ENCODE results near the gene C1QL1. TPM values are rescaled to one million over a fixed set of nuclear protein-coding genes. Genes with fewer than 3 reads are reported as not detected.

The C1QL1 gene
- total RNA-seq, 2 experiments from 2014 or later = 0.67 to 0.77 TPM

DNA sequence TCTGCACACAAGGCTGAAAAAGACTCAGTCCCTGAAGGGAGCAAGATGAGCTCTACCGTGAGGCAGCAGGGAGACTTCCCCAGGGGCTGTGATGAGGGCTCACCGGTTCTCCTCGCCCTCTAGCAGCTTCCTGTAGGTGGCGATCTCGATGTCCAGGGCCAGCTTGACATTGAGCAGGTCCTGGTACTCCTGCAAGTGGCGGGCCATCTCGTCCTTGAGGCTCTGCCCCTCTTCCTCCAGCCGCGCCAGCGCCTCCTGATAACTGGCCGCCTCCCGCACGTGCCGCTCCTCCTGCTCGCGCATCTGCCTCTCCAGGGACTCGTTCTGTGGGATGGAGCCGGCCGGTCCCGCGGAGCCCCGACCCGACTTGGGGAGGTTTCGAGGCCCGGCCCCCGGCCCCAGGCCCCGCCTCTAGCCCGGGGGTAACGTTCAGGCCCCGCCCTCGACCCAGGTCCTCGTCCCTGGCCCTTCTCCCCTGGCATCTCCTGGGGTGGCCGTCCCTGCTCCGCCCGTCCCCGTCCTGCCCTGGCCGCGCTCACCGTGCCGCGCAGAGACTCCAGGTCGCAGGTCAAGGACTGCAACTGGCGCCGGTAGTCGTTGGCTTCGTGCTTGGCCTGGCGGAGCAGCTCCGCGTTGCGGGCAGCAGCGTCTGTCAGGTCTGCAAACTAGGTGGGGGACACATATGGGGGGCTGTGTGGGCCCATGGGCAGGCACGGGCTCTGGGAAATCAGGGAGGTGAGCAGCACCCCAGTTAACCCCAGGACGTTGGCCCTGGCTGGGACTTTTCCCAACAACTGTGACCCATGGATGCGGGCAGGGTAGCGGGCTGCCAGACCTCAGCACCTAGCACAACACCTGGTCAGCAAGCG, 56.7 kb downstream of the C1QL1 start:
- Mint-ChIP-seq H3K27ac (no peak overlapping the region), H3K9me3 (no peaks in the 10 kb centered on the region), H3K27me3 (peaks cover 33% of the 10 kb centered on the region), H3K4me3 (no peak overlapping the region), H3K36me3 (ENCODE audit: low read depth) (no peaks in the 10 kb centered on the region), H3K4me1 (peaks cover 15% of the 10 kb centered on the region)
- ChIA-PET CTCF (interaction anchor here (0.6 to 1.8 kb wide), 10 partner anchors 9 to 224 kb away, joined by 3 to 5 read pairs (median 4); partner anchors contain the start of genes ACBD4 and C1QL1), POLR2A (no interaction called here)
- peak; percentile 53 for DNase-seq

DNA sequence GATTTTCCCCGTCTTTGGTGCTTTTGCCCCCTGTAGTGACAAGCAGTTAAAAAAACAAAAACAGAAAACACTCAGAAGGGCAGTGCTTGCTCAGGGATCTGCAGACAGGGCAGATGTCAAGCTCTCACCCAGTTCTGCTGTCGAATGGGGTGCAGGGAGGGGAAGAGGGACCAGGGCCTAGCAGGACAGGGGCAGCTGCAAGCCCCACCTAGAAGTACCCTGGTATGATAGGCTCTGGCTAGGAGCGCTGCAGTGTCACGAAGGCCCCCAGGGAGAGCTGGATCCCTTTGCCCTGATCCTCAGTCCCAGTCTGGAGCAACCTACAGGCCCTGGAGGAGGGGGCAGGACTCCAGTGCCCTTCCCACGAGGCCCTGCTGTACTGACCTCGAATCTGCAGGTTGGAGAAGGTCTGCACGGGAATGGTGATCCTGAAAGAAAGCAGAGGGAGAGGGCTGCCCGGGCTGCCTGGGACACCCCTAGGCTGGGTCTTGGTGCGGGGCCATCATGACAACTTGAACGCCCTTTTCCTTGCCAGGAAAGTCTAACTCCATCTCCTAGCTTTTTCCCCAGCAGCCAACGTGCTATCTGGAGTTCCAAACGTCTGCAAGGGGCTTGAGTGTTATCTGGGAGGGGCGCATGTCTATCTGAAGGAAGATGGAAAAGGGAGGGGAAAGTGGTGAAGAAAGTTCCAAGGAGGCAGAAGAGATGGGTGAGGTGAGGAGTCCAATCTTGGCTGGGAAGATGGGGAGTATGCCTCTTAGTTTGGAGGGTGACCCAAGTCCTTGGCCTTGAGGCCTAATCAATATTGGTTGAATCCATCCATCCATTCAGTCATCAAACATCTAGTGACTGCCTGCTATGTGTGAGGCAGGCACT, 57.6 kb downstream of the C1QL1 start:
- Mint-ChIP-seq H3K4me3 (no peak overlapping the region), H3K4me1 (peaks cover 15% of the 10 kb centered on the region), H3K27ac (no peak overlapping the region), H3K36me3 (ENCODE audit: low read depth) (no peaks in the 10 kb centered on the region), H3K27me3 (peaks cover 33% of the 10 kb centered on the region), H3K9me3 (no peaks in the 10 kb centered on the region)
- CTCF ChIA-PET = interaction anchor here (0.6 to 1.8 kb wide), 16 partner anchors 8 to 225 kb away, joined by 3 to 8 read pairs (median 4); partner anchors contain the start of genes ACBD4, C1QL1 and EFTUD2
- no peak for DNase-seq
- POLR2A ChIA-PET = interaction anchor here (0.5 kb wide), 1 partner anchor 139 kb away, joined by 7 read pairs; no protein-coding TSS in a partner anchor

Small RNA genes within 50 kb of the gene (microRNA-seq; reads per million reads assigned to microRNA genes)
- gene MIR6783 (ENCODE audit: borderline microRNAs expressed, borderline replicate concordance) = 2.1 reads per million, percentile 5 among the genes with 10 or more reads in this experiment

Other genes starting within 250 kb of the C1QL1 start
- gene ADAM11, start 209.3 kb downstream of the C1QL1 start, total RNA-seq = under 1 TPM; 0.25 to 0.35 TPM
- gene GJC1, start 138.0 kb downstream of the C1QL1 start, total RNA-seq = 1 to 10 TPM in 1 of 2 experiments, under 1 TPM in 1; 0.79 to 1.1 TPM
- gene HIGD1B, start 120.4 kb downstream of the C1QL1 start, total RNA-seq = not detected
- gene EFTUD2, start 68.9 kb downstream of the C1QL1 start, total RNA-seq = 100 to 1,000 TPM; 133 to 145 TPM
- gene GFAP, start 52.8 kb downstream of the C1QL1 start, total RNA-seq = not detected
- 100 to 1,000 TPM; 107 to 109 TPM for gene KIF18B, start 20.5 kb downstream of the C1QL1 start, total RNA-seq
- gene DCAKD, start 83.3 kb upstream of the C1QL1 start, total RNA-seq = 10 to 100 TPM; 36.5 to 38.6 TPM
- 100 to 1,000 TPM; 118 to 138 TPM for gene NMT1, start 93.0 kb upstream of the C1QL1 start, total RNA-seq
- 1 to 10 TPM; 3.0 to 4.1 TPM for gene PLCD3, start 164.2 kb upstream of the C1QL1 start, total RNA-seq
- 10 to 100 TPM; 18.4 to 19.7 TPM for gene ACBD4, start 167.4 kb upstream of the C1QL1 start, total RNA-seq
- gene HEXIM1, start 180.2 kb upstream of the C1QL1 start, total RNA-seq = 10 to 100 TPM; 30.5 TPM
- gene HEXIM2, start 193.6 kb upstream of the C1QL1 start, total RNA-seq = 1 to 10 TPM; 5.3 to 8.4 TPM

Data from activated CD4-positive, alpha-beta T cell treated with anti-CD3 and anti-CD28 coated beads, Interleukin-2, amount 10 ng/mL, durations not matched to agents 7 days and 5 days (primary cell).